Gastroesophageal sphincter (tissue), 4 donors: ENCODE measurements around the gene APLP2. TPM values are rescaled to one million over a fixed set of nuclear protein-coding genes. Genes with fewer than 3 reads are reported as not detected.

ENCODE experiments used
- ATAC-seq: fragments of 150-250 bp; one replicate; pipeline ENCODE4 v1.9.1; 2016; ENCODE audit warnings: mild to moderate bottlenecking, moderate library complexity
- H3K27ac ChIP-seq, 4 donors: fragments of 200-600 bp; sonication (generic) in 3 of 4; 1 replicate in 3 of 4; 2 replicates in 1 of 4; pipeline ENCODE4 v1.5.1; 2016 to 2019
- H3K27me3 ChIP-seq: fragments of 200-600 bp; sonication (generic); one replicate; pipeline ENCODE4 v1.5.1; 2019
- H3K36me3 ChIP-seq, 2 donors: fragments of 200-600 bp; sonication (generic); one replicate each; pipeline ENCODE4 v1.5.1; 2019; ENCODE audit warnings: control low read depth in 1 of 2
- H3K4me1 ChIP-seq, 3 donors: fragments of 200-600 bp; sonication (generic); 1 replicate in 2 of 3; 2 replicates in 1 of 3; pipeline ENCODE4 v1.5.1; 2016 to 2019; ENCODE audit warnings: control low read depth in 2 of 3
- H3K4me3 ChIP-seq, 2 donors: fragments of 200-600 bp; sonication (generic); one replicate each; pipeline ENCODE4 v1.5.1; 2019; ENCODE audit warnings: mild to moderate bottlenecking in 1 of 2, moderate library complexity in 1 of 2
- H3K9me3 ChIP-seq, 3 donors: fragments of 200-600 bp; sonication (generic); one replicate each; pipeline ENCODE4 v1.5.1; 2017 to 2019; ENCODE audit warnings: control low read depth in 2 of 3
- EP300 ChIP-seq: sonication (generic); formaldehyde crosslinking; IDR thresholded peaks from one replicate; pipeline ENCODE4 v1.6.1; 2017; ENCODE audit warnings: antibody characterized with exemption, mild to moderate bottlenecking
- POLR2A ChIP-seq, 2 donors: fragments of 450-650 bp; IDR thresholded peaks; one replicate each; pipeline ENCODE4 v1.6.1; 2017; ENCODE audit warnings: antibody characterized with exemption in 2 of 2, mild to moderate bottlenecking in 2 of 2, moderate library complexity in 1 of 2
- POLR2AphosphoS5 ChIP-seq: sonication (generic); formaldehyde crosslinking; IDR thresholded peaks from one replicate; pipeline ENCODE4 v1.6.1; 2017; ENCODE audit warnings: antibody characterized with exemption
- WGBS, 2 donors: methylation state at CpG; one replicate each; pipeline ENCODE4 v1.1.5; 2018; ENCODE audit warnings: low coverage in 1 of 2; 5-methylcytosine and 5-hydroxymethylcytosine counted together
- total RNA-seq, 4 donors: library from RNA; depleted of rRNA; stranded (reverse); fragments of >200 nt; gene quantifications; one replicate each; pipeline ENCODE4 v1.1.0, GENCODE V29; 2016
- TF ChIP-seq, protein P1 (sequence below), 4 experiments: fragments of 200-600 bp in 2 of 4; fragments of 450-650 bp in 2 of 4; sonication (generic) in 1 of 4; IDR thresholded peaks; one replicate each; pipeline ENCODE4 v1.5.1; 2017 to 2019; ENCODE audit warnings: antibody characterized with exemption in 4 of 4, mild to moderate bottlenecking in 2 of 4, moderate library complexity in 2 of 4

The APLP2 gene
- total RNA-seq, 4 donors from 2014 or later = 386 to 533 (median 452) TPM

DNA sequence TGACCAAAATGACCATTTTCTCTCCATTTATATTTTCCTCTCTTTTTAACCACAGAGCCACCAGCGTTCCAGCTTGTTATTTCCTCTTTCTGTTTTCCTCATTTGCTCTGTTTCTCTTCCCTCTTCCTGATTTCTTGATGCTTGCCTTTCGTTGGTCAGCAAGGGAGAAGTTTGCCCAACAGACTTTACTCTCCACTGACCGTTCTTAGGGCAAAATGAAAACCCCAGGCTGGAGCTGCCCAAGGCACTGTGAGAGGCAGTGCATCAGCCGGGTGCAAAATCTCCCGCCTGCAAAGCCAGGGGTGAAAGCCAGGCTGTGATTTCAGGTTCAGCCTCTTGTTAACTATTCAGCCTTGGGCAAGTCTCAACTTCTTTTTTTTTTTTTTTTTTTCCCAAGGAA, 26.1 kb upstream of the APLP2 start:
- Histone ChIP-seq H3K36me3 (no peaks in the 10 kb centered on the region), H3K4me1 (no peaks in the 10 kb centered on the region), H3K4me3 (no peak overlapping the region), H3K27me3 (no peaks in the 10 kb centered on the region), H3K9me3 (no peaks in the 10 kb centered on the region), H3K27ac (no peak overlapping the region)
- TF ChIP-seq POLR2AphosphoS5 (no peak), POLR2A (IDR thresholded peaks at IDR 0.05) (no peak), EP300 (no peak)
- TF ChIP-seq, protein P1, sequence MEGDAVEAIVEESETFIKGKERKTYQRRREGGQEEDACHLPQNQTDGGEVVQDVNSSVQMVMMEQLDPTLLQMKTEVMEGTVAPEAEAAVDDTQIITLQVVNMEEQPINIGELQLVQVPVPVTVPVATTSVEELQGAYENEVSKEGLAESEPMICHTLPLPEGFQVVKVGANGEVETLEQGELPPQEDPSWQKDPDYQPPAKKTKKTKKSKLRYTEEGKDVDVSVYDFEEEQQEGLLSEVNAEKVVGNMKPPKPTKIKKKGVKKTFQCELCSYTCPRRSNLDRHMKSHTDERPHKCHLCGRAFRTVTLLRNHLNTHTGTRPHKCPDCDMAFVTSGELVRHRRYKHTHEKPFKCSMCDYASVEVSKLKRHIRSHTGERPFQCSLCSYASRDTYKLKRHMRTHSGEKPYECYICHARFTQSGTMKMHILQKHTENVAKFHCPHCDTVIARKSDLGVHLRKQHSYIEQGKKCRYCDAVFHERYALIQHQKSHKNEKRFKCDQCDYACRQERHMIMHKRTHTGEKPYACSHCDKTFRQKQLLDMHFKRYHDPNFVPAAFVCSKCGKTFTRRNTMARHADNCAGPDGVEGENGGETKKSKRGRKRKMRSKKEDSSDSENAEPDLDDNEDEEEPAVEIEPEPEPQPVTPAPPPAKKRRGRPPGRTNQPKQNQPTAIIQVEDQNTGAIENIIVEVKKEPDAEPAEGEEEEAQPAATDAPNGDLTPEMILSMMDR (IDR thresholded peaks at IDR 0.05) = no peak
- 53 to 80% methylated on average over 3 to 5 of the region's 5 CpGs for WGBS, 2 donors
- ATAC-seq = no peak

DNA sequence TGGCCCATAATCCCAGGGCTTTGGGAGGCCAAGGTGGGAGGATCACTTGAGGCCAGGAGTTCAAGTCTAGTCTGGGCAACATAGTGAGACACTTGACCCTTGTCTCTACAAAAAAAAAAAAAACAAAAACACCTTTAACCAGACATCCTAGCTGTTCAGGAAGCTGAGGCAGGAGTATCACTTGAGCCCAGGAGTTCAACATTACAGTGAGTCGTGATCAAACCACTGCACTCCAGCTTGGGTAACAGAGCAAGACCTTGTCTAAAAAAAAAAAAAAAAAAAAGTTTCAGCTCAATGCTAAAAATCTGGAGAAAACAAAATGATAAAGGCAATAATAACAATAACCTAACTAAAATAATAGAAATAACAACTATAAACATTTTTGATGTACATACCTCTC, 22.6 kb upstream of the APLP2 start:
- TF ChIP-seq POLR2A (IDR thresholded peaks at IDR 0.05) (no peak), EP300 (no peak), POLR2AphosphoS5 (no peak)
- TF ChIP-seq, protein P1 (IDR thresholded peaks at IDR 0.05) = no peak
- H3K4me3 ChIP-seq = no peak overlapping the region
- no peak for ATAC-seq
- 67 to 83% methylated on average over 1 of the region's 1 CpG for WGBS, 2 donors
- H3K27ac ChIP-seq = no peak overlapping the region
- H3K27me3 ChIP-seq = no peaks in the 10 kb centered on the region
- peaks cover 0 to 20% (median 8%) of the 10 kb centered on the region in 3 donors for H3K4me1 ChIP-seq
- H3K36me3 ChIP-seq = no peaks in the 10 kb centered on the region
- no peaks in the 10 kb centered on the region for H3K9me3 ChIP-seq

DNA sequence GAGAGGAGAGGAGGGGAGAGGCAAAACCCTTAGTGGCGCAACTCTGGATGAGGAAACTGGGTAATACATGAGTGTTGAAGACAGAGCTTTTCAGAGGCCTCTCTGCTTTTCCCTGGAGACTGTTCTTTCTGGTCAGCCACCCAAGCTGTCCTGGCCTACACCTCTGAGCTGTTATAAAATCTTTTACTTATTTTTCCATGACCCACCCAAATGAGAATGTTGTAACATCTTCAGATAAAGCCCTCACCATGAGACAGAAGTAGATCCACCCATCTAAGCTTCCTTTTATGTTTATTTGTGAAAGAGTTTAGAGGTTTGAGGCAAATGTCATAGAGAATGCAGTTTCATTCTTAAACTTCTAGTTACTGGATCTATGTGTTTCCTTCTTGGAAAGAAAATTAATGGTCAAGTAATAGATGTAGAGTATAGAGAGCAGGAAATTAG, 20.3 kb upstream of the APLP2 start:
- no peak for TF ChIP-seq POLR2A (IDR thresholded peaks at IDR 0.05)
- no peak for TF ChIP-seq POLR2AphosphoS5
- TF ChIP-seq, protein P1 (IDR thresholded peaks at IDR 0.05) = no peak
- no peak for TF ChIP-seq EP300
- no peaks in the 10 kb centered on the region for H3K27me3 ChIP-seq
- H3K9me3 ChIP-seq = no peaks in the 10 kb centered on the region
- peaks cover 0 to 20% (median 8%) of the 10 kb centered on the region in 3 donors for H3K4me1 ChIP-seq
- H3K27ac ChIP-seq = peak overlapping the region in 3 of 4 donors; percentile 8 to 32 (median 25)
- ATAC-seq = peak; percentile 78
- no peaks in the 10 kb centered on the region for H3K36me3 ChIP-seq
- 80 to 100% methylated on average over 1 of the region's 1 CpG for WGBS, 2 donors
- no peak overlapping the region for H3K4me3 ChIP-seq

DNA sequence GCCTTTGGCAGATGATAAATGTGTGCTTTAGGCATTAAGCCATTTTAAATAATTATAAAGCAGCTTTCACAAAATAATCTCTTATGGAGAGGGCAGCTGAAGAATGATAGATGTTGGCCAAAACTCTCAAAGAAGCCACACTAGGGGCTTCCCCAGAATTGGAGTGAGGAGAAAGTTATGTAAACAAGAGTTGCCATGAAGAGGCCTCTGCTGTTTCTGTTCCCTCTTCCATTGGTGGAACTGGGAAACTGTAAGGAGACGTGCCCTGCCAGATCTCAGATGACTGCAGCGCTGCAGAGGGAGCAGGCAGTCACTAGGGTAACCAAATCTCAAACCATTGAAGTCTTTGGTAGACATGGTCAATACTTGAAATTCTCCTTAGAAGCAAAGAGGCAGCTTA, 19.4 kb upstream of the APLP2 start:
- peak overlapping the region in 3 of 4 donors; percentile 21 to 32 (median 28) for H3K27ac ChIP-seq
- no peaks in the 10 kb centered on the region for H3K27me3 ChIP-seq
- WGBS, 2 donors = 19 to 20% methylated on average over 1 to 2 of the region's 2 CpGs
- H3K4me3 ChIP-seq = no peak overlapping the region
- H3K4me1 ChIP-seq = peaks cover 0 to 30% (median 8%) of the 10 kb centered on the region in 3 donors
- peak; percentile 38 for ATAC-seq
- no peaks in the 10 kb centered on the region for H3K9me3 ChIP-seq
- H3K36me3 ChIP-seq = no peaks in the 10 kb centered on the region
- TF ChIP-seq POLR2AphosphoS5 (no peak), EP300 (no peak), POLR2A (IDR thresholded peaks at IDR 0.05) (no peak)
- TF ChIP-seq, protein P1 (IDR thresholded peaks at IDR 0.05) = no peak

DNA sequence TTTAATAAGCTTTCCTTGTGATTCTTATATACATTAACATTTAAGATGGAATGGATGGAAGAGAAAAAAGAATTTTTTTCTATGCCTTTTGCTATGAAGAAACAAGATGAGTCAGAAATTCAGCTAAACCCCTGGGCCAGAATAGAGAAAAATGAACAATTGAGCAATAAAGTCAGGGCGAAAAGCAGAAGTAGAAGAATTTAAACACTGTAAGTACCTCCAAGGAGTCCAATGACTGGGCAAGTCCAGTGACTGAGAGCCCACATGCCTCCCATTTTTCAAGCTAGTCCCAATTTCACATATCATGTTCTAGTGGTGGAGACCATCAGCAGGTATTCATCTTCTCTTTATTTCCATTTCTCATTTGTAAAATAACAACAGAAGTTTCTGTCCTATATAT, 18.6 kb upstream of the APLP2 start:
- WGBS, 2 donors = 57 to 85% methylated on average over 1 of the region's 1 CpG
- peak; percentile 51 for ATAC-seq
- H3K36me3 ChIP-seq = no peaks in the 10 kb centered on the region
- peaks cover 3 to 38% (median 8%) of the 10 kb centered on the region in 3 donors for H3K4me1 ChIP-seq
- TF ChIP-seq EP300 = no peak
- TF ChIP-seq POLR2AphosphoS5 = no peak
- no peak for TF ChIP-seq POLR2A (IDR thresholded peaks at IDR 0.05)
- TF ChIP-seq, protein P1 (IDR thresholded peaks at IDR 0.05) = no peak
- H3K27me3 ChIP-seq = no peaks in the 10 kb centered on the region
- peak overlapping the region in 2 of 4 donors; percentile 21 to 28 for H3K27ac ChIP-seq
- no peak overlapping the region for H3K4me3 ChIP-seq
- no peaks in the 10 kb centered on the region for H3K9me3 ChIP-seq
